PC-3 (cell line): ENCODE measurements around the gene MSL1. TPM values are rescaled to one million over a fixed set of nuclear protein-coding genes. Genes with fewer than 3 reads are reported as not detected.

Source experiments
- ATAC-seq: fragments of 200-7000 bp; cut with Tn5 transposase; 2 replicates; pipeline ENCODE4 v1.9.1; 2020; ENCODE audit warnings: mild to moderate bottlenecking, moderate library complexity
- BruUV-seq: library from RNA; stranded (reverse); fragments of 400-500 nt; replicated peaks from 2 replicates; lab custom pipeline; 2021; lab: Mats Ljungman, UMichigan
- CTCF ChIA-PET: fragments of 300-600 bp; sonication (Branson Sonifier 250); formaldehyde crosslinking; loops from one replicate; lab custom pipeline; 2022; ENCODE audit warnings: antibody characterized with exemption; lab: Charles Lee
- POLR2A ChIA-PET: fragments of 300-600 bp; sonication (Branson Sonifier 250); formaldehyde crosslinking; loops from one replicate; lab custom pipeline; 2022; ENCODE audit warnings: antibody characterized with exemption; ENCODE audit not compliant: unreplicated experiment; lab: Charles Lee
- DNase-seq: peaks from one replicate; pipeline ENCODE4 v3.0.0-alpha.2; 2015
- H2AFZ ChIP-seq: fragments of 300-600 bp; sonication (generic); 2 replicates; pipeline ENCODE4 v1.6.0; 2016; ENCODE audit warnings: antibody characterized with exemption, low read length
- H3F3A ChIP-seq: fragments of 300-600 bp; sonication (generic); one replicate; pipeline ENCODE4 v1.6.0; 2017; ENCODE audit warnings: antibody characterized with exemption, low read length, control low read depth, mild to moderate bottlenecking; ENCODE audit not compliant: unreplicated experiment
- H3K27ac ChIP-seq: fragments of 300-600 bp; sonication (generic); 2 replicates; pipeline ENCODE4 v1.5.1; 2016; ENCODE audit warnings: mild to moderate bottlenecking, low read length
- H3K27me3 ChIP-seq: fragments of 300-600 bp; sonication (generic); 2 replicates; pipeline ENCODE4 v1.6.1; 2016; ENCODE audit warnings: low read length, mixed read lengths
- H3K36me3 ChIP-seq: fragments of 300-600 bp; sonication (generic); 2 replicates; pipeline ENCODE4 v1.6.1; 2016; ENCODE audit warnings: low read depth, mixed run types, low read length, mixed read lengths
- H3K4me1 ChIP-seq: fragments of 300-600 bp; sonication (generic); 2 replicates; pipeline ENCODE4 v1.5.1; 2016; ENCODE audit warnings: low read length; ENCODE audit not compliant: insufficient read depth
- H3K4me2 ChIP-seq: fragments of 300-600 bp; sonication (generic); 2 replicates; pipeline ENCODE4 v1.6.0; 2016; ENCODE audit warnings: low read length
- H3K4me3 ChIP-seq: fragments of 300-600 bp; sonication (generic); 2 replicates; pipeline ENCODE4 v1.5.1; 2016; ENCODE audit warnings: mild to moderate bottlenecking, low read length, mixed read lengths
- H3K79me2 ChIP-seq: fragments of 300-600 bp; sonication (generic); 2 replicates; pipeline ENCODE4 v1.6.1; 2017; ENCODE audit warnings: low read length, mixed read lengths
- H3K9ac ChIP-seq: fragments of 300-600 bp; sonication (generic); 2 replicates; pipeline ENCODE4 v1.6.0; 2016; ENCODE audit warnings: mild to moderate bottlenecking, low read length
- H3K9me2 ChIP-seq: fragments of 300-600 bp; sonication (generic); replicated peaks from 2 replicates; pipeline ENCODE4 v1.6.1; 2016; ENCODE audit warnings: mixed run types, low read length, mixed read lengths
- H3K9me3 ChIP-seq: fragments of 300-600 bp; sonication (generic); 2 replicates; pipeline ENCODE4 v1.6.1; 2016; ENCODE audit warnings: low read length, mixed read lengths
- H4K20me1 ChIP-seq: fragments of 300-600 bp; sonication (generic); 2 replicates; pipeline ENCODE4 v1.6.1; 2016; ENCODE audit warnings: low read length, mixed read lengths
- EZH2 ChIP-seq: fragments of 300-600 bp; sonication (generic); IDR thresholded peaks from one replicate; pipeline ENCODE4 v1.6.1; 2017; ENCODE audit warnings: antibody characterized with exemption, mild to moderate bottlenecking, low read length; ENCODE audit not compliant: unreplicated experiment
- EZH2phosphoT487 ChIP-seq: fragments of 300-600 bp; sonication (generic); IDR thresholded peaks from 2 replicates; pipeline ENCODE4 v1.6.1; 2018; ENCODE audit warnings: mild to moderate bottlenecking, antibody characterized with exemption, low read length, borderline replicate concordance
- intact Hi-C: fragments of 100-400 bp; cut with micrococcal nuclease; formaldehyde crosslinking; loops from 2 replicates; pipeline ENCODE4 v1.9.0; 2023
- total RNA-seq: library from RNA; depleted of rRNA; stranded (reverse); fragments of >200 nt; gene quantifications from 2 replicates; pipeline ENCODE4 v1.2.3, GENCODE V29; 2014
- TF ChIP-seq, protein P1 (sequence below): fragments of 300-600 bp; sonication (generic); conservative IDR thresholded peaks from 2 replicates; pipeline ENCODE4 v1.5.1; 2017; ENCODE audit warnings: antibody characterized with exemption, low read depth, mild to moderate bottlenecking, low read length

Gene MSL1
- total RNA-seq, 1 experiment from 2014 or later, result 22.2 TPM

DNA sequence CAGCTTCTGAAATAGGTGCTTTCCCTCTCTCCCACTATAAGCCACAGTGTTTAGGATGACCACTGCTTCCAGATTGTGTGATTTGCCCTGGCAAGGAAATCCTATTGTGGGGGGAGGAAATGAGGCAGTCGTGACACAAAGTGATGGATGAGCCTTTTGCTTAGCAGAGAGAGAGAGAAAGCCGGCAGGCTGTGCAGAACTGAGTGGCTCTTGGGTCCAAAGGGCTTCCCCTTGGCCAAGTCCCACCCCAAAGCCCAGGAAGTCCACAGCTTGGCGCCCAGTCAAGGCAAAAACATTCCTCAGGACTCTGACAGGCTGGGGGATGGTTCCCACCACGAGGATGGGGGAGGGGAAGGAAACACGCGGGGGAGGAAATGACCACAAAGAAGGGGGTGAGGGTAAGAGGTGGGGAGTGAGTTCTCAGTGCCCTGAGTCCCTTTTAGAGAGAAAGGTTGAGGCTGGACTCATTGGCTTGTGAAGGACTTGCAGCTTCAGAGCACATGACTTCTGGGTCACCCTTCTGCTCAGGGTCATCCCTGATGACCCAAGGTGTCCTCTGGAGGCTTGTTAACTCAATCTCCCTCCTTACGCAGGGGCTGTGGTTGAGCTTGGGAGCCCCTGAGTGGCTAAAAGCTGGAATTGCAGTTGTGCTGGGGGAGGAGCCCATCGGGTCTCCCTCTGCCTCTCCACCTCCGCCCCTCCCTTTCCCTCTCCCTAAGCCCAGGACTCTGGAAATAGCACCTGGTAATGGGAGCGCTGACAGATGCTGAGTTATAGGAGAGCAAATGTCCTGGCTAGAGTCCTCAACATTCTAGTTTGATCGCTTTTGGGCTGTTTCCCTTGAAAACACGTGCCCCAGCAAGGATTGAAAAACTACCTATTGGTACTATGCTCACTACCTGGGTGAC, 10.3 kb upstream of the MSL1 start:
- BruUV-seq, result no TSS peak
- Histone ChIP-seq H3K4me3 (no peak overlapping the region), H3K79me2 (no peaks in the 10 kb centered on the region), H3K4me2 (peak overlapping the region; percentile 73), H3K36me3 (no peaks in the 10 kb centered on the region), H3F3A (peaks cover 4% of the 10 kb centered on the region), H2AFZ (peak overlapping the region; percentile 39; the same call in 1 of the 2 replicates), H3K9me2 (no peaks in the 10 kb centered on the region), H3K27me3 (no peaks in the 10 kb centered on the region), H4K20me1 (no peaks in the 10 kb centered on the region), H3K4me1 (peaks cover 55% of the 10 kb centered on the region), H3K27ac (peak overlapping the region; percentile 25), H3K9me3 (no peaks in the 10 kb centered on the region), H3K9ac (peak overlapping the region; percentile 16)
- CTCF ChIA-PET, result interaction anchor here (0.6 to 1.3 kb wide), 2 partner anchors 11 to 47 kb away, joined by 3 to 7 read pairs; partner anchors contain the start of gene NR1D1
- DNase-seq (peak; percentile 84), ATAC-seq (peak; percentile 67)
- intact Hi-C loops, result loop anchor here (2.0 to 5.0 kb wide), 3 partner anchors 49 to 181 kb away; partner anchors contain the start of gene THRA
- no peak for TF ChIP-seq EZH2
- TF ChIP-seq, protein P1, sequence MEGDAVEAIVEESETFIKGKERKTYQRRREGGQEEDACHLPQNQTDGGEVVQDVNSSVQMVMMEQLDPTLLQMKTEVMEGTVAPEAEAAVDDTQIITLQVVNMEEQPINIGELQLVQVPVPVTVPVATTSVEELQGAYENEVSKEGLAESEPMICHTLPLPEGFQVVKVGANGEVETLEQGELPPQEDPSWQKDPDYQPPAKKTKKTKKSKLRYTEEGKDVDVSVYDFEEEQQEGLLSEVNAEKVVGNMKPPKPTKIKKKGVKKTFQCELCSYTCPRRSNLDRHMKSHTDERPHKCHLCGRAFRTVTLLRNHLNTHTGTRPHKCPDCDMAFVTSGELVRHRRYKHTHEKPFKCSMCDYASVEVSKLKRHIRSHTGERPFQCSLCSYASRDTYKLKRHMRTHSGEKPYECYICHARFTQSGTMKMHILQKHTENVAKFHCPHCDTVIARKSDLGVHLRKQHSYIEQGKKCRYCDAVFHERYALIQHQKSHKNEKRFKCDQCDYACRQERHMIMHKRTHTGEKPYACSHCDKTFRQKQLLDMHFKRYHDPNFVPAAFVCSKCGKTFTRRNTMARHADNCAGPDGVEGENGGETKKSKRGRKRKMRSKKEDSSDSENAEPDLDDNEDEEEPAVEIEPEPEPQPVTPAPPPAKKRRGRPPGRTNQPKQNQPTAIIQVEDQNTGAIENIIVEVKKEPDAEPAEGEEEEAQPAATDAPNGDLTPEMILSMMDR, result peak; percentile 78
- POLR2A ChIA-PET, result interaction anchor here (0.5 to 1.0 kb wide), 4 partner anchors 9 to 13 kb away, joined by 3 to 10 read pairs (median 8); partner anchors contain the start of gene NR1D1

GRCh38 chr17:40112191-40112711, 9.5 kb upstream of the MSL1 start:
- Histone ChIP-seq H3K4me1 (peaks cover 55% of the 10 kb centered on the region), H3K4me3 (no peak overlapping the region), H3K9me3 (no peaks in the 10 kb centered on the region), H3K27me3 (no peaks in the 10 kb centered on the region), H2AFZ (peak overlapping the region; percentile 39; the same call in 1 of the 2 replicates), H3K36me3 (no peaks in the 10 kb centered on the region), H4K20me1 (no peaks in the 10 kb centered on the region), H3K9me2 (no peaks in the 10 kb centered on the region), H3K27ac (peak overlapping the region; percentile 25; the same call in 1 of the 2 replicates), H3K79me2 (no peaks in the 10 kb centered on the region), H3K9ac (peak overlapping the region; percentile 16; the same call in 1 of the 2 replicates), H3F3A (peaks cover 4% of the 10 kb centered on the region), H3K4me2 (peak overlapping the region; percentile 86)
- intact Hi-C loops, result loop anchor here (5.0 kb wide), 2 partner anchors 90 to 180 kb away; no protein-coding TSS in a partner anchor
- DNase-seq (no peak), ATAC-seq (no peak)
- no TSS peak for BruUV-seq
- CTCF ChIA-PET, result interaction anchor here (1.0 to 2.3 kb wide), 5 partner anchors 12 to 86 kb away, joined by 4 to 26 read pairs (median 7); partner anchors contain the start of gene NR1D1
- TF ChIP-seq EZH2phosphoT487 (no peak), EZH2 (no peak)
- TF ChIP-seq, protein P1, result no peak
- POLR2A ChIA-PET, result interaction anchor here (1.0 to 2.0 kb wide), 2 partner anchors 10 to 12 kb away, joined by 10 to 16 read pairs; partner anchors contain the start of genes MSL1 and NR1D1
